Chondrocyte (in vitro differentiated cells): ENCODE measurements around the gene GPC6. TPM values are rescaled to one million over a fixed set of nuclear protein-coding genes. Genes with fewer than 3 reads are reported as not detected.

Experiments
- DNase-seq: peaks from one replicate; pipeline ENCODE4 v3.0.0; 2021; ENCODE audit warnings: mixed read lengths, low spot score
- H3K27ac Mint-ChIP-seq: one replicate; pipeline ENCODE4 v1.8.0; 2021; ENCODE audit warnings: mild to moderate bottlenecking, moderate library complexity, mixed read lengths; ENCODE audit not compliant: unreplicated experiment
- H3K27me3 Mint-ChIP-seq: 2 replicates; pipeline ENCODE4 v1.8.0; 2021; ENCODE audit warnings: low read depth, mixed read lengths
- H3K36me3 Mint-ChIP-seq: 2 replicates; pipeline ENCODE4 v1.8.0; 2021; ENCODE audit warnings: low read depth, mixed read lengths
- H3K4me1 Mint-ChIP-seq: 2 replicates; pipeline ENCODE4 v1.8.0; 2021; ENCODE audit warnings: low read depth, mild to moderate bottlenecking, mixed read lengths
- H3K4me3 Mint-ChIP-seq: one replicate; pipeline ENCODE4 v1.8.0; 2021; ENCODE audit warnings: mild to moderate bottlenecking, moderate library complexity, mixed read lengths; ENCODE audit not compliant: unreplicated experiment
- H3K9me3 Mint-ChIP-seq: 2 replicates; pipeline ENCODE4 v1.8.0; 2021; ENCODE audit warnings: low read depth, mixed read lengths
- CTCF ChIP-seq: fragments of 200-600 bp; sonication (generic); IDR thresholded peaks from 2 replicates; pipeline ENCODE4 v1.5.0; 2021; ENCODE audit warnings: antibody characterized with exemption, mild to moderate bottlenecking, moderate library complexity
- total RNA-seq: library from RNA; stranded (reverse); gene quantifications from 3 replicates; pipeline ENCODE4 v1.2.1, GENCODE V29; 2021

Gene GPC6
- total RNA-seq, 1 donor from 2014 or later = 76.1 TPM

- no peak for DNase-seq
- peaks cover 23% of the 10 kb centered on the region for H3K4me1 Mint-ChIP-seq
- peaks cover under 1% of the 10 kb centered on the region for H3K36me3 Mint-ChIP-seq
- TF ChIP-seq CTCF = no peak
- peaks cover 2% of the 10 kb centered on the region for H3K9me3 Mint-ChIP-seq
- H3K4me3 Mint-ChIP-seq = no peak overlapping the region
- H3K27ac Mint-ChIP-seq = peak overlapping the region; percentile 63
- H3K27me3 Mint-ChIP-seq = no peaks in the 10 kb centered on the region
Observed at GRCh38 chr13:93758575-93758974, 532.0 kb downstream of the GPC6 start.

GRCh38 chr13:93762708-93763426 is 536.3 kb downstream of the GPC6 start:
- H3K27ac Mint-ChIP-seq = no peak overlapping the region
- H3K9me3 Mint-ChIP-seq = peaks cover 4% of the 10 kb centered on the region
- H3K4me1 Mint-ChIP-seq = peaks cover 44% of the 10 kb centered on the region
- no peak for DNase-seq
- H3K36me3 Mint-ChIP-seq = peaks cover 3% of the 10 kb centered on the region
- no peak overlapping the region for H3K4me3 Mint-ChIP-seq
- H3K27me3 Mint-ChIP-seq = no peaks in the 10 kb centered on the region
- no peak for TF ChIP-seq CTCF

GRCh38 chr13:93765062-93765461 is 538.5 kb downstream of the GPC6 start:
- peaks cover 4% of the 10 kb centered on the region for H3K9me3 Mint-ChIP-seq
- no peak for DNase-seq
- no peak for TF ChIP-seq CTCF
- H3K4me3 Mint-ChIP-seq = no peak overlapping the region
- no peak overlapping the region for H3K27ac Mint-ChIP-seq
- H3K36me3 Mint-ChIP-seq = peaks cover 3% of the 10 kb centered on the region
- peaks cover 52% of the 10 kb centered on the region for H3K4me1 Mint-ChIP-seq
- H3K27me3 Mint-ChIP-seq = no peaks in the 10 kb centered on the region

- peak overlapping the region; percentile 22 for H3K27ac Mint-ChIP-seq
- no peak overlapping the region for H3K4me3 Mint-ChIP-seq
- peaks cover 4% of the 10 kb centered on the region for H3K9me3 Mint-ChIP-seq
- H3K27me3 Mint-ChIP-seq = no peaks in the 10 kb centered on the region
- peaks cover 59% of the 10 kb centered on the region for H3K4me1 Mint-ChIP-seq
- no peak for DNase-seq
- no peak for TF ChIP-seq CTCF
- peaks cover 3% of the 10 kb centered on the region for H3K36me3 Mint-ChIP-seq
Observed at GRCh38 chr13:93765811-93766210, 539.2 kb downstream of the GPC6 start.

GRCh38 chr13:93766719-93767118 is 540.1 kb downstream of the GPC6 start:
- peaks cover 4% of the 10 kb centered on the region for H3K9me3 Mint-ChIP-seq
- peak overlapping the region; percentile 77 for H3K27ac Mint-ChIP-seq
- no peak overlapping the region for H3K4me3 Mint-ChIP-seq
- peaks cover 68% of the 10 kb centered on the region for H3K4me1 Mint-ChIP-seq
- H3K27me3 Mint-ChIP-seq = no peaks in the 10 kb centered on the region
- TF ChIP-seq CTCF = no peak
- no peak for DNase-seq
- H3K36me3 Mint-ChIP-seq = peaks cover 3% of the 10 kb centered on the region
